Endothelial cell of umbilical vein (primary cell): ENCODE data around the gene FOXN1. TPM values are rescaled to one million over a fixed set of nuclear protein-coding genes. Genes with fewer than 3 reads are reported as not detected.

ENCODE experiments used
- BruUV-seq: library from RNA; stranded (reverse); fragments of 400-500 nt; replicated peaks from 2 replicates; lab custom pipeline; 2021; lab: Mats Ljungman, UMichigan
- CTCF ChIA-PET: fragments of 300-600, 350-600 bp; sonication (Branson Sonifier 250); formaldehyde crosslinking; loops from one replicate; lab custom pipeline; 2021; ENCODE audit warnings: antibody characterized with exemption, inconsistent platforms; lab: Charles Lee
- POLR2A ChIA-PET: fragments of 300-600, 350-600 bp; sonication (Branson Sonifier 250); formaldehyde crosslinking; loops from one replicate; lab custom pipeline; 2021; ENCODE audit warnings: antibody characterized with exemption, inconsistent platforms; lab: Charles Lee
- DNase-seq: peaks from one replicate; pipeline ENCODE4 v3.0.0-alpha.2; 2011; ENCODE audit warnings: low read depth, low spot score
- FAIRE-seq: peaks from 2 replicates; lab custom pipeline; 2011; peaks lifted over from hg19 to GRCh38; lab: Jason Lieb, UNC
- H2AFZ ChIP-seq: 2 replicates; pipeline ENCODE4 v1.6.0; 2012; ENCODE audit warnings: low read depth, low read length, control low read depth, inconsistent platforms
- H3K27ac ChIP-seq: 2 replicates; pipeline ENCODE4 v1.5.1; 2011; ENCODE audit warnings: low read depth, mild to moderate bottlenecking, control low read depth, low read length, moderate library complexity; ENCODE audit not compliant: insufficient read depth
- H3K27me3 ChIP-seq, 2 experiments: 2 replicates each; pipeline versions ENCODE4 v1.6.0 to v1.6.1; 2011; ENCODE audit warnings: low read length in 2 of 2, mixed read lengths in 1 of 2; ENCODE audit not compliant: control insufficient read depth in 2 of 2, insufficient read depth in 2 of 2
- H3K36me3 ChIP-seq, 2 experiments: 2 replicates in 1 of 2; 3 replicates in 1 of 2; pipeline ENCODE4 v1.5.1; 2011; ENCODE audit warnings: low read length in 2 of 2, mild to moderate bottlenecking in 1 of 2, moderate library complexity in 1 of 2; ENCODE audit not compliant: control insufficient read depth in 2 of 2, insufficient read depth in 2 of 2; ENCODE audit errors: extremely low read depth in 1 of 2
- H3K4me1 ChIP-seq: 3 replicates; pipeline ENCODE4 v1.5.1; 2011; ENCODE audit warnings: mild to moderate bottlenecking, low read length; ENCODE audit not compliant: control insufficient read depth, insufficient read depth; ENCODE audit errors: extremely low read depth
- H3K4me2 ChIP-seq: 2 replicates; pipeline ENCODE4 v1.6.1; 2011; ENCODE audit warnings: low read length, control low read depth, mixed read lengths; ENCODE audit not compliant: insufficient read depth
- H3K4me3 ChIP-seq, 3 experiments: fragments of 200-600 bp in 1 of 3; sonication (generic), shearing (Covaris generic) in 1 of 3; replicated peaks in 1 of 3; 2 replicates each; pipeline ENCODE4 v1.5.1; 2011 to 2016; ENCODE audit warnings: control low read depth in 3 of 3, low read length in 3 of 3, mild to moderate bottlenecking in 2 of 3, inconsistent platforms in 1 of 3, low read depth in 1 of 3, moderate library complexity in 1 of 3; ENCODE audit not compliant: insufficient read depth in 1 of 3
- H3K79me2 ChIP-seq: 2 replicates; pipeline ENCODE4 v1.6.0; 2012; ENCODE audit warnings: low read length, inconsistent platforms; ENCODE audit not compliant: control insufficient read depth, insufficient read depth
- H3K9ac ChIP-seq: replicated peaks from 2 replicates; pipeline ENCODE3; 2011; ENCODE audit warnings: low read length, control low read depth; ENCODE audit not compliant: insufficient read depth; ENCODE audit errors: extremely low read depth
- H3K9me1 ChIP-seq: replicated peaks from 3 replicates; pipeline ENCODE4 v1.6.0; 2011; ENCODE audit warnings: mild to moderate bottlenecking, low read length; ENCODE audit not compliant: control insufficient read depth, insufficient read depth; ENCODE audit errors: extremely low read depth
- H3K9me3 ChIP-seq: replicated peaks from 2 replicates; pipeline ENCODE4 v1.5.1; 2012; ENCODE audit warnings: low read length, inconsistent platforms; ENCODE audit not compliant: control insufficient read depth, insufficient read depth
- H4K20me1 ChIP-seq: replicated peaks from 2 replicates; pipeline ENCODE3; 2011; ENCODE audit warnings: mild to moderate bottlenecking, low read length; ENCODE audit not compliant: control insufficient read depth, insufficient read depth; ENCODE audit errors: extremely low read depth
- EZH2 ChIP-seq: IDR thresholded peaks from 2 replicates; pipeline ENCODE4 v1.6.1; 2012; ENCODE audit warnings: borderline replicate concordance, low read depth, mild to moderate bottlenecking, moderate library complexity, low read length, inconsistent platforms; ENCODE audit not compliant: severe bottlenecking
- FOS ChIP-seq: IDR thresholded peaks from 2 replicates; pipeline ENCODE4 v1.6.1; 2011; ENCODE audit warnings: mild to moderate bottlenecking, low read length, moderate library complexity, borderline replicate concordance; ENCODE audit not compliant: insufficient read depth
- GATA2 ChIP-seq: IDR thresholded peaks from 2 replicates; pipeline ENCODE4 v1.7.0; 2011; ENCODE audit warnings: low read depth, mild to moderate bottlenecking, moderate library complexity, mixed read lengths, low read length; ENCODE audit not compliant: insufficient read length, insufficient read depth
- JUN ChIP-seq: IDR thresholded peaks from 2 replicates; pipeline ENCODE4 v1.6.1; 2011; ENCODE audit warnings: borderline replicate concordance, low read depth; ENCODE audit not compliant: insufficient read length, insufficient read depth
- MYC ChIP-seq: IDR thresholded peaks from one replicate; pipeline ENCODE4 v1.6.1; 2011; ENCODE audit warnings: mild to moderate bottlenecking, low read depth, low read length
- POLR2A ChIP-seq: IDR thresholded peaks from 2 replicates; pipeline ENCODE4 v1.6.1; 2012; ENCODE audit warnings: low read depth, mild to moderate bottlenecking, control low read depth, low read length
- POLR2AphosphoS5 ChIP-seq: IDR thresholded peaks from 2 replicates; pipeline ENCODE4 v1.6.1; 2012; ENCODE audit warnings: low read depth, mild to moderate bottlenecking, control low read depth, low read length, moderate library complexity; ENCODE audit not compliant: insufficient read depth
- dilution Hi-C: fragments of 300-500 bp; cut with MboI; formaldehyde crosslinking; loops from one replicate; pipeline ENCODE4 v1.15.0; 2019; ENCODE audit warnings: low sequenced_read_pairs; ENCODE audit not compliant: extremely low pct_ligation_motif_present
- intact Hi-C: fragments of 100-400 bp; cut with micrococcal nuclease; formaldehyde crosslinking; loops from one replicate; pipeline ENCODE4 v1.10.0; 2022
- polyA plus RNA-seq, 4 experiments: library from polyadenylated mRNA; depleted of rRNA in 3 of 4; stranded (reverse) in 3 of 4; unstranded in 1 of 4; fragments of >200 nt; gene quantifications; 2 replicates each; pipeline versions ENCODE4 v1.2.1 to v1.2.3, GENCODE V29; 2011 to 2012; ENCODE audit warnings: missing spikeins in 1 of 4
- total RNA-seq: library from RNA; stranded (reverse); gene quantifications from 2 replicates; pipeline ENCODE4 v1.2.3, GENCODE V29; 2021
- TF ChIP-seq, protein P1 (sequence below), 2 donors: IDR thresholded peaks; 1 replicate in 1 of 2; 2 replicates in 1 of 2; pipeline ENCODE4 v1.5.1; 2011; ENCODE audit warnings: low read length in 2 of 2, mild to moderate bottlenecking in 2 of 2, moderate library complexity in 2 of 2, control low read depth in 1 of 2, inconsistent platforms in 1 of 2, low read depth in 1 of 2; ENCODE audit not compliant: insufficient read depth in 1 of 2; ENCODE audit errors: extremely low read depth in 1 of 2
- TF ChIP-seq, protein P2 (sequence below): IDR thresholded peaks from 2 replicates; pipeline ENCODE4 v1.6.1; 2011; ENCODE audit not compliant: insufficient read depth, insufficient read length

FOXN1 gene
- total and polyA plus RNA-seq, 2 donors (not counting 3 experiments of a cell fraction or from before 2014, with no cell fraction given), result not detected

DNA sequence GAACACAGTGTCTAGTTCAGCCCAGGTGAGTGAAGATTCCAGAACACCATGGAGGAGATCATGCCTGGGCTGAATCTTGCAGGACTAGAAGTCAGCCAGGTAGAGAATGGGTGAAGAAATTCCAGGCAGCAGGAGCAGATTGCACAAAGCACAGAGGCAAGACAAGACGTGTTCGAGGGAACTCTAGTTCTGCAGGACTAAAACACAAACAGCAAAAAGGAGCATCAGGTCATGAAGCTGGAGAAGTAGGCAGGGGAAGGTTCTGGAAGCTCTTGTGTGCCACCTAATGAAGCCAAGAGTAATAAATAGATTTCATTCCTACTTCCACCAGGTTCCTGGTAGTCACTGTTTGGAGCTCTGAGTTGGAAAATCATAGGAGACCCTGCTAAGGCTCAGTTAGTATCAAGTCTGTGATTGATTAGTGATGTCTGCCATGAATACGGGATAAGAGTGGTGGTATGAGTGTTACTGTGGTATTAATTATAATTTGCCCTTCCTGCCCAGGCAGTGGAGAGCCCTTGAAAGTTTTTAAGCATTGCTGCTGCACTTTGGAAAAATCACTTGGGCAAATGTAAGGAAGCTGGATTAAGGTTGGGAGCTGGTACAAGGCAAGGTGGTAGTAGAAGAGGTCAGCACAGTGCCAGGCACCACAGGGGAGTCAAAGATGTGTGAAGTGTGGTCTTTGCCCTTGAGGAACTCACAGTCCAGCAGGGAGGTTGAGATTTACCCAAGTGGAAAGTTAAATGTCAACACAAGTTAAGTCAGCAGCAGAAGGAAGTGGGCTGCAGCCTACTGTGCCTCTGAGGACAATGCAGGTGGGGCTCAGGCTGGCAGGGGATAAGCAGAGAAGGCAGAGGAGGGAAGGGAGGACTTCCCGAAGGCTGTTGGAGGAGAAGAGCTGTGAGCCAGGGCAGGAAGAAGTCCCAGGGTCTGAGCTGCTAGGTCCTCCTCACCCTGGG is 13.5 kb upstream of the FOXN1 start:
- ChIA-PET CTCF (interaction anchor here (1.7 to 4.2 kb wide), 2 partner anchors 11 to 119 kb away, joined by 9 to 64 read pairs; partner anchors contain the start of gene RSKR), POLR2A (no interaction called here)
- Histone ChIP-seq H2AFZ (no peak overlapping the region), H3K36me3 (no peaks in the 10 kb centered on the region), H3K9ac (no peak overlapping the region), H3K79me2 (no peaks in the 10 kb centered on the region), H3K9me1 (no peaks in the 10 kb centered on the region), H3K4me3 (no peak overlapping the region), H3K4me1 (no peaks in the 10 kb centered on the region), H3K27me3 (peaks cover 0 to 1% of the 10 kb centered on the region in 2 experiments), H4K20me1 (no peaks in the 10 kb centered on the region), H3K4me2 (no peak overlapping the region), H3K27ac (no peak overlapping the region), H3K9me3 (no peaks in the 10 kb centered on the region)
- intact Hi-C loops, result no loop called here
- BruUV-seq, result no TSS peak
- TF ChIP-seq FOS (no peak), JUN (no peak), GATA2 (no peak), POLR2AphosphoS5 (no peak), POLR2A (no peak), MYC (no peak), EZH2 (no peak)
- TF ChIP-seq, protein P1, sequence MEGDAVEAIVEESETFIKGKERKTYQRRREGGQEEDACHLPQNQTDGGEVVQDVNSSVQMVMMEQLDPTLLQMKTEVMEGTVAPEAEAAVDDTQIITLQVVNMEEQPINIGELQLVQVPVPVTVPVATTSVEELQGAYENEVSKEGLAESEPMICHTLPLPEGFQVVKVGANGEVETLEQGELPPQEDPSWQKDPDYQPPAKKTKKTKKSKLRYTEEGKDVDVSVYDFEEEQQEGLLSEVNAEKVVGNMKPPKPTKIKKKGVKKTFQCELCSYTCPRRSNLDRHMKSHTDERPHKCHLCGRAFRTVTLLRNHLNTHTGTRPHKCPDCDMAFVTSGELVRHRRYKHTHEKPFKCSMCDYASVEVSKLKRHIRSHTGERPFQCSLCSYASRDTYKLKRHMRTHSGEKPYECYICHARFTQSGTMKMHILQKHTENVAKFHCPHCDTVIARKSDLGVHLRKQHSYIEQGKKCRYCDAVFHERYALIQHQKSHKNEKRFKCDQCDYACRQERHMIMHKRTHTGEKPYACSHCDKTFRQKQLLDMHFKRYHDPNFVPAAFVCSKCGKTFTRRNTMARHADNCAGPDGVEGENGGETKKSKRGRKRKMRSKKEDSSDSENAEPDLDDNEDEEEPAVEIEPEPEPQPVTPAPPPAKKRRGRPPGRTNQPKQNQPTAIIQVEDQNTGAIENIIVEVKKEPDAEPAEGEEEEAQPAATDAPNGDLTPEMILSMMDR (IDR thresholded peaks at IDR 0.05; ENCODE audit: extremely low read depth in 1 of 2, insufficient read depth in 1 of 2, low read depth in 1 of 2, low read length in 2 of 2), result no peak
- TF ChIP-seq, protein P2, sequence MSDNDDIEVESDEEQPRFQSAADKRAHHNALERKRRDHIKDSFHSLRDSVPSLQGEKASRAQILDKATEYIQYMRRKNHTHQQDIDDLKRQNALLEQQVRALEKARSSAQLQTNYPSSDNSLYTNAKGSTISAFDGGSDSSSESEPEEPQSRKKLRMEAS, result no peak
- dilution Hi-C loops, result no loop called here
- DNase-seq, result no peak
- no peak for FAIRE-seq
